ENCODE measurements around the gene MIGA2.

MIGA2 gene

GRCh38 chr9:129118799-129119198 lies 82.4 kb downstream of the MIGA2 start:
- H3K9me3 ChIP-seq (ENCODE audit: control insufficient read depth, insufficient read depth, low read depth, low read length): no peaks in the 10 kb centered on the region
- CTCF ChIA-PET: interaction anchor here (2.7 kb wide), 1 partner anchor 13 kb away, joined by 13 read pairs; no protein-coding TSS in a partner anchor
- POLR2A ChIA-PET: interaction anchor here (0.6 kb wide), 1 partner anchor 21 kb away, joined by 4 read pairs; no protein-coding TSS in a partner anchor

More at GRCh38 chr9:129118799-129119198, 82.4 kb downstream of the MIGA2 start:
- no peak overlapping the region for H3K4me3 ChIP-seq (ENCODE audit: low read depth, low read length)
- H3K27ac ChIP-seq (ENCODE audit: extremely low read depth, low read depth, low read length): no peak overlapping the region
- 0 out of 2 replicates have a peak, but pooled peaks have one; percentile 17 for TF ChIP-seq ZIC2 (tag by site-specific recombination; IDR thresholded peaks at IDR 0.05)
- TF ChIP-seq, protein P1, sequence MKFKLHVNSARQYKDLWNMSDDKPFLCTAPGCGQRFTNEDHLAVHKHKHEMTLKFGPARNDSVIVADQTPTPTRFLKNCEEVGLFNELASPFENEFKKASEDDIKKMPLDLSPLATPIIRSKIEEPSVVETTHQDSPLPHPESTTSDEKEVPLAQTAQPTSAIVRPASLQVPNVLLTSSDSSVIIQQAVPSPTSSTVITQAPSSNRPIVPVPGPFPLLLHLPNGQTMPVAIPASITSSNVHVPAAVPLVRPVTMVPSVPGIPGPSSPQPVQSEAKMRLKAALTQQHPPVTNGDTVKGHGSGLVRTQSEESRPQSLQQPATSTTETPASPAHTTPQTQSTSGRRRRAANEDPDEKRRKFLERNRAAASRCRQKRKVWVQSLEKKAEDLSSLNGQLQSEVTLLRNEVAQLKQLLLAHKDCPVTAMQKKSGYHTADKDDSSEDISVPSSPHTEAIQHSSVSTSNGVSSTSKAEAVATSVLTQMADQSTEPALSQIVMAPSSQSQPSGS (tag by site-specific recombination; IDR thresholded peaks at IDR 0.05; ENCODE audit: low read depth): no peak
- no peak for TF ChIP-seq KLF9 (tag by site-specific recombination; IDR thresholded peaks at IDR 0.05; ENCODE audit: low read depth)
- TF ChIP-seq REPIN1 (tag by site-specific recombination; IDR thresholded peaks at IDR 0.05; ENCODE audit: low read depth): no peak
- no peak for TF ChIP-seq FEZF1 (tag by site-specific recombination; IDR thresholded peaks at IDR 0.05)
- no peak for TF ChIP-seq ZNF521 (tag by site-specific recombination; IDR thresholded peaks at IDR 0.05)
- no peak for TF ChIP-seq TRIM28 (IDR thresholded peaks at IDR 0.05; ENCODE audit: borderline replicate concordance, low read length)
- TF ChIP-seq SCRT2 (tag by site-specific recombination; IDR thresholded peaks at IDR 0.05): 0 out of 2 replicates have a peak, but pooled peaks have one; percentile 12
- no peak for TF ChIP-seq ZNF585B (tag by site-specific recombination; IDR thresholded peaks at IDR 0.05)
- no peak for TF ChIP-seq ZBTB26 (tag by site-specific recombination; optimal IDR thresholded peaks at IDR 0.05)
- no peak for TF ChIP-seq ZNF785 (tag by site-specific recombination; IDR thresholded peaks at IDR 0.05)
- TF ChIP-seq ZSCAN5A (tag by site-specific recombination; IDR thresholded peaks at IDR 0.05): no peak
- no peak for TF ChIP-seq PRDM10 (tag by site-specific recombination; IDR thresholded peaks at IDR 0.05)
- peak; percentile 57 for TF ChIP-seq GLIS1 (tag by site-specific recombination; IDR thresholded peaks at IDR 0.05)
- TF ChIP-seq ZBTB20 (tag by site-specific recombination; IDR thresholded peaks at IDR 0.05): no peak
- TF ChIP-seq ZNF433 (tag by site-specific recombination; IDR thresholded peaks at IDR 0.05; ENCODE audit: low read depth): no peak
- TF ChIP-seq ZNF214 (tag by site-specific recombination; IDR thresholded peaks at IDR 0.05; ENCODE audit: borderline replicate concordance): no peak
- TF ChIP-seq ZBTB1 (tag by site-specific recombination; IDR thresholded peaks at IDR 0.05): no peak
- peaks cover 4 to 29% of the 10 kb centered on the region in 2 experiments; a peak in 2 of 3 replicates for H3K36me3 ChIP-seq (ENCODE audit: control insufficient read depth in 2 of 2, insufficient read depth in 1 of 2, low read length in 2 of 2)
- peaks cover under 1% of the 10 kb centered on the region; the same call in 1 of the 2 replicates for H3K4me1 ChIP-seq (ENCODE audit: control insufficient read depth, insufficient read depth, low read length)
